ENCODE measurements around the gene GPR39. TPM values are rescaled to one million over a fixed set of nuclear protein-coding genes. Genes with fewer than 3 reads are reported as not detected.

Gene GPR39
- total and polyA plus RNA-seq, 7 experiments from 2014 or later: not detected

DNA sequence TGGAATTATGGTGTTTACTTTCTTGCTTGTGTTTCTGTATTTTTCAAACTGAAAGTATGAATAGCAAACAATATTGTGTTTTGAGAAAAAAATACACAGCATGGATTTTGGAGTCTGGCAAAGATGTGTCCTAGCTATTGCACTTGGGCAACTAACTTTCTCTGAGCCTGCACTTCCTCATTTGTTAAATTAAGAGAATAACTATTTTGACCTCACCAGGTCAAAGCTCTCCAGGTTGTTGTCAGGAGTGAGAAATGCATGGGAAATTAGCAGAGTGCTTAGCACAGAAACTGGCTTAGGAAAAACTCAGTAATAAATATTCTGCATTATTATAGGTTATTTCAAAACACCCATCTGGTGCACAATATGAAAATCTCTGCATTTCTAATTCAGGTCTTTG lies 225.2 kb downstream of the GPR39 start:
- Histone ChIP-seq H3K9me3 (ENCODE audit: control insufficient read depth in 2 of 3, low read length in 3 of 3) (no peaks in the 10 kb centered on the region), H3K27me3 (ENCODE audit: control insufficient read depth in 2 of 2, insufficient read depth in 2 of 2, low read length in 2 of 2) (no peaks in the 10 kb centered on the region), H3K27ac (ENCODE audit: low read depth, low read length) (no peak overlapping the region), H3K36me3 (ENCODE audit: control insufficient read depth in 2 of 3, insufficient read depth in 3 of 3, low read length in 3 of 3) (no peaks in the 10 kb centered on the region), H3K4me1 (ENCODE audit: control insufficient read depth in 2 of 2, insufficient read depth in 2 of 2, low read length in 2 of 2) (no peaks in the 10 kb centered on the region), H3K4me3 (ENCODE audit: low read length) (no peak overlapping the region)
- CTCF ChIA-PET: no interaction called here
- no peaks in the 10 kb centered on the region for H3K36me3 Mint-ChIP-seq
- POLR2A ChIA-PET: no interaction called here
- ATAC-seq (no peak), DNase-seq (no peak)
- peaks cover 0 to 5% (median 0%) of the 10 kb centered on the region in 11 donors for H3K9me3 Mint-ChIP-seq
- intact Hi-C loops (cut with micrococcal nuclease): no loop called here
- peaks cover 0 to 11% (median 5%) of the 10 kb centered on the region in 5 donors for H3K27me3 Mint-ChIP-seq
- H3K27ac Mint-ChIP-seq: no peak overlapping the region
- H3K4me1 Mint-ChIP-seq: no peaks in the 10 kb centered on the region
- H3K4me3 Mint-ChIP-seq: no peak overlapping the region

DNA sequence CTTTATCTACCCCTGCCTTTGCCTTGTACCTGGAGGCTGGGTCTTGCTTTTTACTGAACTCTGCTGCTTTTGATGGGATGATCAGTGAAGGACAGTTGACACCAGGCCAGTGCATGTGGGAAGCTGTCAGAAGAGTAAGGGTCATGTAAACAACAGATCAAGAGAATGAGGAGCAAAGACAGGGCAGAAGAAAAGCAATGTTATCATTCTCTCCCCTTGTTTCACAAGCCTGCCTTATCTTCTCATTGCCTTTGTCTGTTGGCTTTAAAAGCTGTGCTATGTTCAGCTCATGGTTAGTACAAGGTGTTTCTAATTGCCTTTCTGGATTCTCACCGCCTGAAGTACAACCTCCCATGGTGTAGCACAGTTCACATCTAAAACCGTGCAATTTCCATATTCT lies 225.8 kb downstream of the GPR39 start:
- H3K27ac Mint-ChIP-seq: no peak overlapping the region
- Histone ChIP-seq H3K4me1 (ENCODE audit: control insufficient read depth in 2 of 2, insufficient read depth in 2 of 2, low read length in 2 of 2) (no peaks in the 10 kb centered on the region), H3K27me3 (ENCODE audit: control insufficient read depth in 2 of 2, insufficient read depth in 2 of 2, low read length in 2 of 2) (no peaks in the 10 kb centered on the region), H3K27ac (ENCODE audit: low read depth, low read length) (no peak overlapping the region), H3K9me3 (ENCODE audit: control insufficient read depth in 2 of 3, low read length in 3 of 3) (no peaks in the 10 kb centered on the region), H3K36me3 (ENCODE audit: control insufficient read depth in 2 of 3, insufficient read depth in 3 of 3, low read length in 3 of 3) (no peaks in the 10 kb centered on the region), H3K4me3 (ENCODE audit: low read length) (no peak overlapping the region)
- CTCF ChIA-PET: no interaction called here
- peaks cover 0 to 5% (median 0%) of the 10 kb centered on the region in 11 donors for H3K9me3 Mint-ChIP-seq
- H3K27me3 Mint-ChIP-seq: peaks cover 0 to 12% (median 5%) of the 10 kb centered on the region in 5 donors
- no peak overlapping the region for H3K4me3 Mint-ChIP-seq
- no peaks in the 10 kb centered on the region for H3K4me1 Mint-ChIP-seq
- POLR2A ChIA-PET: no interaction called here
- no peaks in the 10 kb centered on the region for H3K36me3 Mint-ChIP-seq
- intact Hi-C loops (cut with micrococcal nuclease): no loop called here
- DNase-seq (no peak), ATAC-seq (no peak)

- no peak overlapping the region for H3K27ac Mint-ChIP-seq
- ChIA-PET CTCF (no interaction called here), POLR2A (no interaction called here)
- Histone ChIP-seq H3K9me3 (ENCODE audit: control insufficient read depth in 2 of 3, low read length in 3 of 3) (no peaks in the 10 kb centered on the region), H3K4me3 (ENCODE audit: low read length) (no peak overlapping the region), H3K4me1 (ENCODE audit: control insufficient read depth in 2 of 2, insufficient read depth in 2 of 2, low read length in 2 of 2) (no peaks in the 10 kb centered on the region), H3K27ac (ENCODE audit: low read depth, low read length) (no peak overlapping the region), H3K27me3 (ENCODE audit: control insufficient read depth in 2 of 2, insufficient read depth in 2 of 2, low read length in 2 of 2) (no peaks in the 10 kb centered on the region), H3K36me3 (ENCODE audit: control insufficient read depth in 2 of 3, insufficient read depth in 3 of 3, low read length in 3 of 3) (no peaks in the 10 kb centered on the region)
- intact Hi-C loops (cut with micrococcal nuclease): no loop called here
- no peaks in the 10 kb centered on the region for H3K36me3 Mint-ChIP-seq
- no peak for DNase-seq
- H3K27me3 Mint-ChIP-seq: peaks cover 0 to 33% (median 16%) of the 10 kb centered on the region in 5 donors
- H3K9me3 Mint-ChIP-seq: peaks cover 0 to 10% (median 0%) of the 10 kb centered on the region in 11 donors
- peak overlapping the region in 1 of 10 donors; percentile 58 for H3K4me3 Mint-ChIP-seq
- no peaks in the 10 kb centered on the region for H3K4me1 Mint-ChIP-seq
- ATAC-seq: no peak
Measured at GRCh38 chr2:132645176-132645575, 228.6 kb downstream of the GPR39 start.

GRCh38 chr2:132645722-132646539 lies 229.3 kb downstream of the GPR39 start:
- peaks cover 0 to 10% (median 0%) of the 10 kb centered on the region in 11 donors for H3K9me3 Mint-ChIP-seq
- H3K36me3 Mint-ChIP-seq: no peaks in the 10 kb centered on the region
- no peak overlapping the region for H3K27ac Mint-ChIP-seq
- no peaks in the 10 kb centered on the region for H3K4me1 ChIP-seq (ENCODE audit: control insufficient read depth in 2 of 2, insufficient read depth in 2 of 2, low read length in 2 of 2)
- H3K27me3 ChIP-seq (ENCODE audit: control insufficient read depth in 2 of 2, insufficient read depth in 2 of 2, low read length in 2 of 2): no peaks in the 10 kb centered on the region
- ChIA-PET CTCF (no interaction called here), POLR2A (no interaction called here)
- intact Hi-C loops (cut with micrococcal nuclease): no loop called here
- H3K27ac ChIP-seq (ENCODE audit: low read depth, low read length): no peak overlapping the region
- no peaks in the 10 kb centered on the region for H3K4me1 Mint-ChIP-seq
- H3K9me3 ChIP-seq (ENCODE audit: control insufficient read depth in 2 of 3, low read length in 3 of 3): no peaks in the 10 kb centered on the region
- no peak overlapping the region for H3K4me3 Mint-ChIP-seq
- no peaks in the 10 kb centered on the region for H3K36me3 ChIP-seq (ENCODE audit: control insufficient read depth in 2 of 3, insufficient read depth in 3 of 3, low read length in 3 of 3)
- ATAC-seq (peak; percentile 63), DNase-seq (no peak)
- no peak overlapping the region for H3K4me3 ChIP-seq (ENCODE audit: low read length)
- peaks cover 0 to 33% (median 16%) of the 10 kb centered on the region in 5 donors for H3K27me3 Mint-ChIP-seq

- intact Hi-C loops (cut with micrococcal nuclease): no loop called here
- Mint-ChIP-seq H3K4me3 (no peak overlapping the region), H3K27ac (no peak overlapping the region), H3K4me1 (no peaks in the 10 kb centered on the region), H3K36me3 (no peaks in the 10 kb centered on the region), H3K9me3 (peaks cover 0 to 11% (median 0%) of the 10 kb centered on the region in 11 donors), H3K27me3 (peaks cover 0 to 33% (median 16%) of the 10 kb centered on the region in 5 donors)
- ATAC-seq: no peak
- H3K9me3 ChIP-seq (ENCODE audit: control insufficient read depth in 2 of 3, low read length in 3 of 3): no peaks in the 10 kb centered on the region
- no peaks in the 10 kb centered on the region for H3K36me3 ChIP-seq (ENCODE audit: control insufficient read depth in 2 of 3, insufficient read depth in 3 of 3, low read length in 3 of 3)
- H3K27ac ChIP-seq (ENCODE audit: low read depth, low read length): no peak overlapping the region
- H3K4me1 ChIP-seq (ENCODE audit: control insufficient read depth in 2 of 2, insufficient read depth in 2 of 2, low read length in 2 of 2): no peaks in the 10 kb centered on the region
- no peak overlapping the region for H3K4me3 ChIP-seq (ENCODE audit: low read length)
- H3K27me3 ChIP-seq (ENCODE audit: control insufficient read depth in 2 of 2, insufficient read depth in 2 of 2, low read length in 2 of 2): no peaks in the 10 kb centered on the region
- CTCF ChIA-PET: no interaction called here
- DNase-seq: no peak
- POLR2A ChIA-PET: interaction anchor here (0.7 kb wide), 1 partner anchor 57 kb away, joined by 3 read pairs; no protein-coding TSS in a partner anchor
Measured at GRCh38 chr2:132646540-132647108, 230.0 kb downstream of the GPR39 start.

GRCh38 chr2:132651115-132652045 lies 234.8 kb downstream of the GPR39 start:
- no peaks in the 10 kb centered on the region for H3K4me1 Mint-ChIP-seq
- Histone ChIP-seq H3K4me3 (ENCODE audit: low read length) (no peak overlapping the region), H3K9me3 (ENCODE audit: control insufficient read depth in 2 of 3, low read length in 3 of 3) (no peaks in the 10 kb centered on the region), H3K36me3 (ENCODE audit: control insufficient read depth in 2 of 3, insufficient read depth in 3 of 3, low read length in 3 of 3) (no peaks in the 10 kb centered on the region), H3K27ac (ENCODE audit: low read depth, low read length) (no peak overlapping the region), H3K27me3 (ENCODE audit: control insufficient read depth in 2 of 2, insufficient read depth in 2 of 2, low read length in 2 of 2) (no peaks in the 10 kb centered on the region), H3K4me1 (ENCODE audit: control insufficient read depth in 2 of 2, insufficient read depth in 2 of 2, low read length in 2 of 2) (no peaks in the 10 kb centered on the region)
- peaks cover 0 to 26% (median 10%) of the 10 kb centered on the region in 5 donors for H3K27me3 Mint-ChIP-seq
- intact Hi-C loops (cut with micrococcal nuclease): no loop called here
- ChIA-PET CTCF (no interaction called here), POLR2A (interaction anchor here (0.7 kb wide), 1 partner anchor 1182 kb away, joined by 3 read pairs; no protein-coding TSS in a partner anchor)
- H3K4me3 Mint-ChIP-seq: no peak overlapping the region
- ATAC-seq: no peak
- no peak for DNase-seq
- H3K27ac Mint-ChIP-seq: no peak overlapping the region
- H3K36me3 Mint-ChIP-seq: no peaks in the 10 kb centered on the region
- peaks cover 0 to 19% (median 2%) of the 10 kb centered on the region in 11 donors for H3K9me3 Mint-ChIP-seq
